HG03039 (cell line): ENCODE measurements around the gene KIF9.
"Not testable (repeated sequence)": the region's sequence is repeated elsewhere in the genome, so short reads cannot be mapped to it uniquely, and the experiment has no call there.

Experiments
- ATAC-seq: cut with Tn5 transposase; IDR thresholded peaks from one replicate; pipeline ENCODE4 v1.9.1; 2021; ENCODE audit warnings: mild to moderate bottlenecking, moderate library complexity; ENCODE audit not compliant: unreplicated experiment

Gene KIF9

DNA sequence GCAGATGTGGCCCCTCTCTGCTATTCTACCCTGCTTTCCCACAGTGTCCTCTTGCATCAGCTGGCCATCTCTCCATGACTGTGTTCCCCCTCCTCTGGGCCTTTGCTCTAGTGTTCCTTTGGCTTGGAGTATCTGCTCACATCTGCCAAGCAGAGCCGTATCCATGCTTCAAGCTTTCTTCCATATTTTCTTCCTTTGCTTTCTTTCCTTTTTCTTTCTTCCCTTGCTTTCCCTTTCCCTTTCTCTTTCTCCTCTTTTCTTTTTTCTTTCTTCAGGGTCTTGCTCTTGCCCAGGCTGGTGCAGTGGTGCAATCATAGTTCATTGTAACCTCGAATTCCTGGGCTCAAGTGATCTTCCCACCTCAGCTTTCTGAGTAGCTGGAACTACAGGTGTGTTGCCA is 12.7 kb upstream of the KIF9 start:
- ATAC-seq, result no peak

GRCh38 chr3:47294392-47294791 is 11.8 kb upstream of the KIF9 start:
- no peak for ATAC-seq

- no peak for ATAC-seq
Observed at GRCh38 chr3:47293822-47294221, 11.2 kb upstream of the KIF9 start.

DNA sequence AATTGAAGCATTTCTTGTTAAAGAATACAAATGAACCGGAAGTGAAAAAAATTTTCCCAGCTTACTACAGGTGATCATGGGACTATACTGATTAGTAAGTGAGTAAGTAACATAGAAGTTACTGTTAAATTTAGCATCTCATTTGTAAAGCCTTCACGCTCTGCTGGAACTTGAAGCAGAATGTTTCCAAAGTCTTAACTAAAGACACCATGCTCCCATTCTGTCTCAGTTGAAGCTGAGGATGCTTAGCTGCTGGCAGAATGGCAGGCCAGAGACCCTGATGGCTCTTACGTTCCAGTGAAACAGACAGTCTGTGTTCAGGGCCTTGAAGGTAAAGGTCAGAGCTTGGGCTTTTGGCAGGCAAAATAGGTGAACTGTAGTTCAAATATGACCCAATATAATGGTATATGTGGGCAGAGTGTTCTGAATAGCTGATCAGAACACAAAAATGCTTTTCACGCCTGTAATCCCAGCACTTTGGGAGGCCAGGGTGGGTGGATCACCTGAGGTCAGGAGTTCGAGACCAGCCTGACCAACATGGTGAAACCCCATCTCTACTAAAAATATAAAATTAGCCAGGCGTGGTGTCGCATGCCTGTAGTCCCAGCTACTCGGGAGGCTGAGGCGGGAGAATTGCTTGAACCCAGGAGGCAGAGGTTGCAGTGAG is 9.3 kb upstream of the KIF9 start:
- ATAC-seq, result not testable (repeated sequence)

GRCh38 chr3:47291158-47291753 is 8.7 kb upstream of the KIF9 start:
- ATAC-seq, result no peak

DNA sequence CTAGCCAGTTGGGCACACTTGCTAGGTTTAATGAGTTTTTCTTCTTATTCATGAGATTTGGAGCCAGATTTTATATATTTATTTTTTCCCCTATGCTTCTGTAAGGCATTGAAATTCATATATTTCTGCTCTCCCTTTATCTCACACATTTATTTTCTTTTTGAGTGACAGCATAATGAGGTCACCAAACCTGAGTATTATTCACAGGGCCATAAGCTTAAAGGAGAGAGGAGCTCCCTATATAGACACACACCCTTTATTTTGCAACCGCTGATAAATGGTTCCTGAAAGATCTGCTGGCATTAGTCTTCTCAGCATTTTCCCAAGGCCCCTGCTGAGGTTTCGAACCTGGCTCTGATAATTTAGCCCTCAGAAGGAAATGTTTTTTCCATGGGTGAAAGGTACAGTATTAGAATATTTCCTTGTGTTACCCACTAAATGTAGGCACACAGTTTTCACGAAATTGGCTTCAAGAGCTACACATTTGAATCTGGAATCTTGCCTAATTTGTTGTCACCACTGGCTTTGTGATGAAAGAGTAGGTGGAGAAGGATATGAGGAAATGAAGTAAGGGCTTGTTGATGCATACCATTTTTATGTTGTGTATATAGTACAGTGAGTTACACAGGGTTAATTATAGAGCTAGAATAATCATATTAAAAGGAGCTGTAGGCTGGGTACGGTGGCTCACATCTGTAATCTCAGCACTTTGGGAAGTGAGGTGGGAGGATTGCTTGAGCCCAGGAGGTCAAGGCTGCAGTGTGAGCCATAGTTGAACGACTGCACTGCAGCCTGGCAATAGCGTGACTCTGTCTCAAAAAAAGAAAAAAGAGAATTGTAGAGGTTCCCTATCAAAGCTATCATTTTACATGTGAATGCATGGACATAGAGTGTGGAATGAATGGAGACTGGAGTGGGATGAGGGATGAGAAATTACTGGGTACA is 6.6 kb upstream of the KIF9 start:
- no peak for ATAC-seq

GRCh38 chr3:47283591-47284364 is 1.2 kb upstream of the KIF9 start:
- ATAC-seq, result no peak

GRCh38 chr3:47283193-47283537 is 566 bp upstream of the KIF9 start:
- no peak for ATAC-seq

- no peak for ATAC-seq
Observed at GRCh38 chr3:47280519-47280918, 2.1 kb downstream of the KIF9 start.

- no peak for ATAC-seq
Observed at GRCh38 chr3:47276558-47276957, 6.0 kb downstream of the KIF9 start.

- ATAC-seq, result no peak
Observed at GRCh38 chr3:47274652-47275051, 7.9 kb downstream of the KIF9 start.

DNA sequence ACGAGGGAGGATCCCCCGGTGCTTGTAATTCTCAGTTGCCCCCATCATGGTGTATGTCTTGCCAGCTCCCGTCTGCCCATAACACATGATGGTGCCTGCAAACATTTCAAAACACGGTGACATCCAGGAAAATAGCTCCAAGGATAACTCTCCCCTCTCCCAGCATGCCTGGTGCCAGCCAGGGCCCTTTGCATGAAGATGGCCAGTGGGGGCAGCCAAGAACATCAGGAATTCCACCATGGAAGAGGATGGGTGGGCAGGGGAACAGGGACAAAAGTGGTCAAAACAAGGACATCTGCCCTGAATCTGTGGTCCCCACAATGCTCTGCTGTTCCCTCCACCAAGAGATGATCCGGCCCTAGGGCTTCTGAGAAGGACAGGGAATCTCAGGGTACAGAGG is 9.0 kb downstream of the KIF9 start:
- ATAC-seq, result no peak

- no peak for ATAC-seq
Observed at GRCh38 chr3:47270526-47270925, 12.1 kb downstream of the KIF9 start.

GRCh38 chr3:47267490-47267824 is 15.1 kb downstream of the KIF9 start:
- no peak for ATAC-seq

GRCh38 chr3:47266709-47267489 is 15.7 kb downstream of the KIF9 start:
- no peak for ATAC-seq

- ATAC-seq, result no peak
Observed at GRCh38 chr3:47265725-47266428, 16.7 kb downstream of the KIF9 start.

DNA sequence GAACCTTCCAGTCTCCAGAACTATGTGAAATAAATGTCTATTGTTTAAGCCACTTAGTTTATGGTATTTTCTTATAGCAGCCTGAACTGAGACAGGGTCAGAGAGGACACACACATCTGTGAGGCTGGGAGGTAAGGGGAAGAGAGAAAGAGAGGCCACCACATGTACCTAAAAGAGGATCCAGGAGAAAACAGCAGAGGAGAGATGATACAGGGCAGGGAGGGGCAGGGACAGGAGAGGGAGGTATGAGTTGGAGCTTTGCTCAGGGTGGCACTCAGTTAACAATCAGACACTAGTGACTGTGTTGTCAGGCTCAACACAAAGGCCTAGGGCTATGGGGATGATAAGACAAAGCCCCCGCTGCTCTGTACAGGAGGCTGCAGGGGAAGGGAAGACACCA is 17.6 kb downstream of the KIF9 start:
- ATAC-seq, result no peak

DNA sequence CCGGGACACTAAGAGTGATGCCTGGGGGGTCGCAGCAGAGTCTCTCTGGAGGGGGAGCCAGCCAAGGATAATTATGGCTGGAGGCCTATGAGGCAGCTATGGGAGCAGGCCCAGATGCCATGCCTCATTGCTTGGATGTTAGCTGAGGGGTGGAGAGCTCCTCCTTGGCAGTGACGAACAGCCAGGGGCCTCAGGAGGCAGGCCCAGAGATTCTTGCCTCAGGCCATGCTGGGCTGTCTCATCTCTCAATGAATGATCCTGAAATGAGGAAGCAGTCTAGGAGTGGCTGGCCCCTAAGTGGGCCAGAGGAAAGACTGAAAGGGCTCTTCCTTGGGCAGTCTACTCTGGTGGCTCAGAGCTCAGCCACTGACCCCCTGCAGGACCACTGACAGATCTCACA is 21.3 kb downstream of the KIF9 start:
- ATAC-seq, result no peak

DNA sequence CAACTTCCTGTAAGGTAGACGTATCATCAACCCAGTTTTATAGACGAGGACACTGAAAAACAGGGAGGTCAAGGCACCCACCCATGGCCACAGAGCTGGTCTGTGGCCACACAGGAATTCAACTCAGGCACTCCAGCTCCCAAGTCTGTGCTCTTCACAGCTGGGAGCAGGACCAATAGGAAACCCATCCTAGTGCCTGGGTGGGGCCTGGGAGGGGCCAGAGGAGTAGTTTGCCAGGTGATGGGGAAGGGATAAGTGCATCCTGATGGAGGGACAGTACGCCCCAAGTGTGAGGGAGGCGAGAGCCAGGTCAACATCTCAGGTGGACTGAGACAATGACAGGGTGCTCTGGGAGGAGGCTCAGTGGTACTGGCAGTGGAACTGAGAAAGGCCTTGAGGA is 22.0 kb downstream of the KIF9 start:
- no peak for ATAC-seq

GRCh38 chr3:47259114-47259513 is 23.5 kb downstream of the KIF9 start:
- no peak for ATAC-seq
